Cortex of kidney (tissue), 1 donor: Measurements from ENCODE around the gene ADAMTS12.
"Not testable (repeated sequence)": the region's sequence is repeated elsewhere in the genome, so short reads cannot be mapped to it uniquely, and the experiment has no call there.

ENCODE experiments used
- DNase-seq: peaks from one replicate; lab custom pipeline; 2025; lab: John Stamatoyannopoulos, UW

Gene ADAMTS12

GRCh38 chr5:33583332-33583731, 308.5 kb downstream of the ADAMTS12 start:
- no peak for DNase-seq

- DNase-seq, result no peak
These were observed 309.4 kb downstream of the ADAMTS12 start for GRCh38 chr5:33582417-33582816.

- DNase-seq, result no peak
These were observed 312.0 kb downstream of the ADAMTS12 start for GRCh38 chr5:33579789-33580188.

- no peak for DNase-seq
These were observed 312.6 kb downstream of the ADAMTS12 start for GRCh38 chr5:33579152-33579551.

- DNase-seq, result no peak
These were observed 314.8 kb downstream of the ADAMTS12 start for GRCh38 chr5:33576726-33577590.

- DNase-seq, result no peak
These were observed 326.5 kb downstream of the ADAMTS12 start for GRCh38 chr5:33565324-33565723.

- DNase-seq, result no peak
These were observed 327.5 kb downstream of the ADAMTS12 start for GRCh38 chr5:33563983-33564908.

- no peak for DNase-seq
These were observed 328.3 kb downstream of the ADAMTS12 start for GRCh38 chr5:33563530-33563929.

- no peak for DNase-seq
These were observed 333.3 kb downstream of the ADAMTS12 start for GRCh38 chr5:33558489-33558888.

GRCh38 chr5:33557605-33558004, 334.2 kb downstream of the ADAMTS12 start:
- no peak for DNase-seq

- DNase-seq, result no peak
These were observed 335.2 kb downstream of the ADAMTS12 start for GRCh38 chr5:33556330-33557328.

- DNase-seq, result no peak
These were observed 341.7 kb downstream of the ADAMTS12 start for GRCh38 chr5:33549982-33550567.

- DNase-seq, result not testable (repeated sequence)
These were observed 352.0 kb downstream of the ADAMTS12 start for GRCh38 chr5:33539790-33540189.

- DNase-seq, result no peak
These were observed 352.6 kb downstream of the ADAMTS12 start for GRCh38 chr5:33539212-33539611.

GRCh38 chr5:33538201-33538600, 353.6 kb downstream of the ADAMTS12 start:
- no peak for DNase-seq

- DNase-seq, result no peak
These were observed 354.6 kb downstream of the ADAMTS12 start for GRCh38 chr5:33537240-33537639.

GRCh38 chr5:33536802-33537201, 355.0 kb downstream of the ADAMTS12 start:
- DNase-seq, result no peak

GRCh38 chr5:33531824-33532223, 360.0 kb downstream of the ADAMTS12 start:
- DNase-seq, result no peak

GRCh38 chr5:33531037-33531298, 360.8 kb downstream of the ADAMTS12 start:
- DNase-seq, result no peak

GRCh38 chr5:33530183-33531036, 361.4 kb downstream of the ADAMTS12 start:
- DNase-seq, result no peak
